Thyroid gland (tissue), 4 donors: ENCODE measurements around the gene MRRF.

Experiments
- CTCF ChIP-seq, 6 experiments: fragments of 200-600 bp in 3 of 6; fragments of 450-650 bp in 3 of 6; sonication (generic) in 3 of 6; IDR thresholded peaks; one replicate each; pipeline ENCODE4 v1.5.1; 2016 to 2019; ENCODE audit warnings: antibody characterized with exemption in 6 of 6, mild to moderate bottlenecking in 2 of 6, inconsistent platforms in 1 of 6, moderate library complexity in 1 of 6
- POLR2A ChIP-seq, 2 donors: fragments of 450-650 bp; IDR thresholded peaks; one replicate each; pipeline ENCODE4 v1.6.1; 2017; ENCODE audit warnings: antibody characterized with exemption in 2 of 2, mild to moderate bottlenecking in 2 of 2, moderate library complexity in 1 of 2

- TF ChIP-seq CTCF (IDR thresholded peaks at IDR 0.05): no peak
- no peak for TF ChIP-seq POLR2A (IDR thresholded peaks at IDR 0.05)
Measured at GRCh38 chr9:122315534-122315933, 50.9 kb downstream of the MRRF start.
